NCI-H1105 (cell line): ENCODE results near the gene TMEM132D.
A peak's percentile ranks its signal among the peaks of the same experiment; 100 is the strongest.
"Not testable (repeated sequence)": the region's sequence is repeated elsewhere in the genome, so short reads cannot be mapped to it uniquely, and the experiment has no call there.

Source experiments
- DNase-seq: peaks from one replicate; lab custom pipeline; 2025; lab: John Stamatoyannopoulos, UW

Gene TMEM132D

DNA sequence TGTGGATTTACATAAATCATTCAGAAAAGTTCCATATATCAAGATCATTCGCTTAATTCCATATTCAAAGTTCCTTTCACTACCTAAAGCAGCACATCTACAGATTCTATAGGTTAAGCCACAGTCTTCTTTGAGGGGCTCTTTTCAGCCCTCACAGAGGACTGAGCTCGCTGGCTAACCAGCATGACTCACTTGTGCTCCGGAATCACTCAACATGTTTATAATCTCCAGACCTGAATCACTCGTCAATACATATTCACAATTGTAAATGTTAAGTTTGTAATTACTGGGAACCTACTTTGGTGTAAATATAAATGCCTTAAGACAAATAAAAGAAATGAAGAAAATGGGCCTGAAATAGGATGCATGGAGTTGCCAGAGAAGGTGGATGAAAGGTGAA lies 315.7 kb downstream of the TMEM132D start:
- no peak for DNase-seq

DNA sequence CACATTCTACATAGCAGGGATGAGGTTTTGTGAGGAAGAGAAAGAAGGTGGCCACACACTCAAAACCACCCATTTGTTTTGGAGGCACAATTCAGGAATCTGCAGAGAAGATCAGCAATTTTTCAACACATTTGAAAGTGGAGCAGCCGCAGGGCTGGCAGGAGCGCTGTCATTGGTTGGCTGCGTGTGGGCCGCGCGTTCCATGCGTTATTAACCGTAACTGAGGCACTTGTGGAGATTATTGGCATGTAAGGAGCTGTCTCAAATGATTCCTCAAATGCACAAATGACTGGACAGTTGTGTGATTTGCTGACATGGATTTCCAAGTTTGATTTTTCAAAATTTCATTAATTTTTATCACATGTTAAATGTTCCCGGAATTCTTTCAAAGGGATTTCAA lies 318.5 kb downstream of the TMEM132D start:
- DNase-seq: no peak

DNA sequence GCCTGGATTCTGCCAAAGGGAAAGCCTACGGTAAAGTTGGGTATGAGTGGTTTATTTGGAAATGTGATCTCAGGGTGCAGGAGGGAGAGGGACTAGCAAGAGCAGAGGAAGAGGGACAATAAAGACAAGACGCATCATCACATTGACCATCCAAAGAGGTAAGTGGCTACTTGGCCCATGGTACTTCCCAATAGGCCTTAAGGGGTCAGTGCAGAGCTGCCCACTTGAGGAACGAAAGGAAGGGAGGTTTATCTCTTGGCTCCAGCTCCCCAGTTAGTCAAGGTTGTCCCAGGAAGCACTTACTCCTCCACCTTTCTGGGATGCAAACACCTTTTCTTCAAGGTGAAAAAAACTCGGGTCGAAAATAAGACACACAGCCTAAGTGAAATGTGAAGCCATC lies 323.9 kb downstream of the TMEM132D start:
- DNase-seq: no peak

DNA sequence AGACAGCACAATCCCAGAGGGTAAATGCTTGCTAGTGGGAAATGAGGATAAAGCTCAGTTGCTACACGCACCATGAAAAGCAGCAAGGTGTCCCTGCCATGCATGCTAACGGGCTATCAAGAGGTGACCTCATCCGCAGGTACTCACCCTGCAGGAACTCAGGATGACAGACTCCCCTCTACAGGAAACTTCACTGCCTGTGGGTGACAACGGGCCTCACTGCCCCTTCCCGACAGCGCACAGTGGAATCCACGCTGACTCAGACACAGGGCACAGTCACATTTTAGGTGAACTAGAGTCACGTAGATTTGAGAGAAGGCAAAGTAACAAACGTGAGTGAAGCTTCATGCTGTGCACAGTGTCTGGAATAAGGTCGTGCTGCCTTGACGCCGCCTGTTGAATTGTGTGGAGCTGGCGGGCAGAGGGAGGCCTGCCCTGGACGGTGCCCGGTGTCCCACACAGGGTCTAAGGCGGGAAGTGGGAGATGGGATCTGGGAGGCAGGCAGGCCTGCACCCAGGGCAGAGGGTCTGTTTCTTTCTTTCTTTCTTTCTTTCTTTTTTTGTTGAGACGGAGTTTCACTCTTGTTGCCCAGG lies 331.8 kb downstream of the TMEM132D start:
- DNase-seq: no peak

DNA sequence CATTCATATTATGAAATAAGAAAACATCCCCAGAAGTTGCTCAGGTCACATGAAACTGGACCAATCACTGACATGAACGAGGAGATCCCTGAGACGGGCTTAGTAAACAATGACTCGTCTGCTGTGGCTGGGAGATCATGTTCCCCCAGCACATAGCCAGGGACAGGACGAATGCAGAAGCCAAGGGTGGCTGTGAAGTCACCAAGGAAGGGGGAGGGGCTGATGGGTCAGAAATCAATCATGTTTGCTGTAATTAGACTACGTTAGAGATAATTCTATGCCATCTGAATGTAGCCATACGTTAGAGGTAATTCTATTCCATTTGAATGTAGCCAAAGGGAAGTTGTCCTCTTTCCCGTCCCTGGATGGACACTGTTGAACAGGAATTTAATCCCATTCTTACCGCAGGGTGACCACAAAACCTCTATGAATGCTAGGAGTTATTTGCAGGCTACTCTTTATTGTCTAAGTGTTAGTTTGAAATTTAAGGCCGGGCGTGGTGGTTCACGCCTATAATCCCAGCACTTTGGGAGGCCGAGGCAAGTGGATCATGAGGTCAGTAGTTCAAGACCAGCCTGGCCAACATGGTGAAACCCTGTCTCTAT lies 332.9 kb downstream of the TMEM132D start:
- no peak for DNase-seq

DNA sequence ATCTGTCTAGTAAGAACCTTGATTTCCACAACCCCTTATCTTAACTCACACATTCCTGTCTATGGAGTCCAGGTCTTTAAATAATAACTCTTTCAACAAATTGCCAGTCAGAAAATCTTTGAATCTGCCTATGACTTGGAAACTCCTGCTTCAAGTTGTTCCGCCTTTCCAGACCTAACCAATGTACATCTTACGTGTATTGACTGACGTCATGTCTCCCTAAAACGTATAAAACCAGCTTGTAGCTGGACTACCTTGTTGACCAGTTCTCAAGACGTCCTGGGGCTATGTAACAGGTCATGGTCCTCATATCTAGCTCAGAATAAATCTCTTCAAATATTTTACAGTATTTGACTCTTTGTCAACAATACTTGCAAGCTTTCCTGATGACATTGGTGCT lies 337.0 kb downstream of the TMEM132D start:
- no peak for DNase-seq

DNA sequence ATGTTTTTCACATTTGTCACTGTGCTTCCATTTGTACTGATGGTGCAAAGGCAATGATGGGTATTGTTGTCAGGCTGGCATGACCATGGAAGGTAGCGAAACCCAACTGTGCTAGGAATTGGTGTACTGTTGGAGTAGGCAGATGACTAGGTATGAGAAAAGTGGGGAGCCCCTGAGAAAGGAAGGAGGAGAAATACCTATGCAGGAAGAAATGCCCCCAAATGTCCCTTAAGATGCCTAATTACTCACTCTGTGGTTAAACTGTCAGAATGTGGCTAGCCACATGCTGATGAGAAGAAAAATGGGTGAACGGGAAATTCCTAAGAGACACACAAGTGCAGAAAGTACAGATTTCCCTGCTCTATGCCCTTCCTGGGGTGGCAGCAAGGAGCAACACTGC lies 339.1 kb downstream of the TMEM132D start:
- DNase-seq: no peak

DNA sequence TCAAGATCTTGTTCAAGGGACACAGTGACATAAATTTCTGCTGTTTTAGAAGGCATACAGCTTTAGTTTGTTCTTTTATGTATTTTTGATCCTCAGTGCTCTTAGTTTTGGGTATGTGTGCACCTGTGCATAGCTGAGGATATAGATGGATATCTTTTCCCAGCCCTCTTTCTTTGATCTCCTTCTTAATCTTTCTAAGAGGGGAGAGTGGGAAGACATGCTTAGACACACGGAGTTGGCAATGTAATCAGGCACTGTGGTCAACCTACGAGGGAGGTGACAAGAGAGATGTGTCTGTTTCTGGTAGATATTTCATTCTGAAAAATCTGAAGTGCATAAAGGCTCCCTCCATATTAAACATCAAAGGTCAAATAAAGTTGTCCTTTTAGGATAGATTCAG lies 340.6 kb downstream of the TMEM132D start:
- no peak for DNase-seq

DNA sequence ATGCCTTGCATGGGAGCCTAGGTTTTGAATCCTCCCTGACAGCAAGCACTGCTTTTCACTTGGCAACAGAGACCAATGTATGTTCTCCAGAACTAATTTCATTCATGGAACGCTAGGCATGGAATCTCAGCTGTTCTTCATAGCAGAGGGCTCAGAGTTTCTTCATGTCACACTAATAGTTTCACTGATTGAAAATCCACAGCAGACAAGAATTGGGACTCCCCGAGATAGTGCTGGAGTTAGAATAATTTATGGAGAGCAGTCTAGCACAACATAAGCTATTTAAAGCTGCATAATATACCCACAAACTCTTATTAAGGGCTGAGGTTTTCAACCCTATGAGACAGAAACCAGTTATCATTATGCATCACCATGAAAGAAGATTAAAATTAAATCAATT lies 342.5 kb downstream of the TMEM132D start:
- DNase-seq: no peak

DNA sequence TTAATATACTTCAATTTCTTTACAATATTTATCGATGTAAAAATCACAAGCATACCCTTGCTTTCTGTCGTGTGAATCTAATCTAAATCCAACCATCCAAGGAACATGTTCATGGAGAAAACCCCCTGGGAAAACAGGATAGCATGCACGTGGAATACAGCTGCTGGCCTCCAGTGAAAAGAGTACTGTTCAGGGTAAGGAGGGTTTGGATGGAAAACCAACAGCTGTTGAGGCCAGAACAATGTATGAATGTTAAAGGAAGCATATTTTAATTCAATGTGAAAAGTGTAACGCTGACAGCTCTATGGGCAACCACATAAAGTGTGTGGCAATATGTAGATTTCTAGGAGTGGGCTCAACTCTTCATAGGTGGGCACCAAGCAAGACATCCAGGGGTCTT lies 344.0 kb downstream of the TMEM132D start:
- no peak for DNase-seq

DNA sequence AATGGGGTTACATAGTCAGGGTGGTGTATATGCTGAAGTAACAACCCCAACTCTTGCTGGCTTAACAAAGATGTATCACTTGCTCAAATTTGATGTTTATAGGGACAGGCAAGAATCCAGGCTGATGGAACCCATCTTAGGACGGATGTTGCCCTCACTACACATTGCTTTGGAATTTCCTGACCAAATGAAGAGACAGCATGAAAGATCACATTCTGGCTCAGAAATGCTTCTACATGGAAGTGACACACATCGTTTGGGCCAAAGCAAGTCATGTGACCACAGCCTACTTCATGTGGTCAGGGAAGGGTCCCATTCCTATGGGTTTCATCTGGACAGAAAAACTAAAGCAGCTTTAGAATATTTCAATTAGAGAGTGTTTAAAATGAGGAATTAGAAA lies 345.8 kb downstream of the TMEM132D start:
- DNase-seq: no peak

DNA sequence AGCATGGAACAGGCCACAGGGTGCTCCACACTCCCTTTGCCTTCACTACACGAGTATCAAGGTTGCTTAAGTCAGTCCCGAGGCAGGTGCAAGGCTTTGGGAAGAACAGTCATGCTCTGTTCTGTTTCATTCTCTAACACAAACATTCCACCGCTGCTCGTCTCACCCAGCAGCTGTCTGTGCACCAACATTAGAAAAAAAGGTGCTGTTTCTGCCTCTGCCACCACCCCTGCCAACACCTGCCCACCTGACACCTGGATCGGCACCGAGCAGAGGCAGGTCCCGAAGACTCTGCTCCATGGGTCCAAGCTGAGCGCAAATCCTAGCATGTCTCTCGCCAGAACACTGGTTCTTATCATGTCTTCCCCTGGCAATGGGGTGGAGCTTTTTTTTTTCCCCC lies 347.7 kb downstream of the TMEM132D start:
- DNase-seq: no peak

DNA sequence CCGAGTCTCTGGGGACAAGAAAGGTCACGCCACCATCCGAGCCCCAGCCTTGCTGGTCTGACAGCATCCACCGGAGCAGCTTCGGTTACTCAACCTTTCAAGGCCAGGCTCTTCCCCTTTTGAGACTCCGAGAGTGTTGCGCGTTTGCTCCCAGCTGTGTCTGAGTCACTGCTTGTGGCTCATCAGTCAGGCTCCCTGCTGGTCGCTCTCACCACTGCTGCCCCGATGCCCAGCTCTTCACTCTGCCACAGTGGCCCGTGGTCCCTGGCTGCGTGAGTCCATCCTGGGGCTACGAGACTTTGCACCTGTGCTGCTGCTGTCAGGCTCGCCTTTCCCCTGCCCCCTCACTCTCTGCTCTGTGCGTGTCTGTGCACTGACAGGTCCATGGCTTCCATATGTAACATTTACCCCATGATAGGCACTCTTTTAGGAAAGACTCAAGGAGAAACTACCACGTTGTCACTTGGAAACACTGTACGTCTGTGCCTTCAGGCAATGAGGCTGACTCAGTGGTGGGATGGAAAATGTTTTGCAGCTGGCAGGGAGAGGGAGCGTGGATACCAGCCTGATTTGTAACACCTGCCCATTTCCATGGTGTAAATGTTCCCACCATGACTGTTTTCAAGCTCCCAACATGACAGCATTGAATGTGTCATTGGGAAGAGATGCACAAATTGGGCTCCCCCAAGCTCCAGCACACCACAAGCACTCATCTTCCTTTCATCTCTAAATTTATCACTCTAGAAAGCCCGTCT lies 350.7 kb downstream of the TMEM132D start:
- DNase-seq: no peak

DNA sequence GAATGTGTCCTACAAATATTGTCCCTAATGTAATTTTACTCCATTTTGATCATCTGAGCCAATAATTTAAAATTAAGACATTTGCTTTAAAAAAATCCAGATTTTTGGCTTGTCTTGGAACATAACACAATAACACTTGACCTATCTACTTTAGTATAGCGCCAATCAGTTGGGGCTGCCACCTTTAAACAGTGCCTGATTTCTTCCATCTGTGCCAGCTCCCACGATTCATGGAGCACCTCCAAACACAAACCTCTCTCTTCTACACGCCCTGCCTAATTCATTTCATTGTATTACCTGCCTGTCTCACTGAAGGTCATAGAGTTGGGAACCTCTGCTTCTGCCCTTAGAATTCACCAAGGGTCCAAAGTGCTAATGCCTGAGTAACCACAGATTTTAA lies 352.4 kb downstream of the TMEM132D start:
- no peak for DNase-seq

DNA sequence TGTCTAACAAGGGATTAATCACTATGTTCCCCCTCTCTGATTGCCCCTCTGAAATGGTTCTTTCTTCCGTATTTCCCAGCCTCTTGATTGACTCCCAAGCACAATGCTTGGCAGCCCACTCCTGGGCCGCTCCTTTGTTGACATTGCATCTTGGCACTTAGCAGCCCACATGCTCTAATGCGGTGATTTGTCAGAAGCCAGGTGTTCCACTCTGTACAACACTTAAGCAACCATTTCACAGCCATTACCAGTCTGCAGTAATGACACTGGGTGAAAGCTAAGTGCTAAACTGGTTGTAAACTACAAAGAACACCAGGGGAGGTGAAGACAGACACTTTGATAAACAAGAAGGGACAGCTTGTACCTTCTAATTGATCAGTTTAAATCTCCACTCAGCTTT lies 353.5 kb downstream of the TMEM132D start:
- peak; percentile 97 for DNase-seq

DNA sequence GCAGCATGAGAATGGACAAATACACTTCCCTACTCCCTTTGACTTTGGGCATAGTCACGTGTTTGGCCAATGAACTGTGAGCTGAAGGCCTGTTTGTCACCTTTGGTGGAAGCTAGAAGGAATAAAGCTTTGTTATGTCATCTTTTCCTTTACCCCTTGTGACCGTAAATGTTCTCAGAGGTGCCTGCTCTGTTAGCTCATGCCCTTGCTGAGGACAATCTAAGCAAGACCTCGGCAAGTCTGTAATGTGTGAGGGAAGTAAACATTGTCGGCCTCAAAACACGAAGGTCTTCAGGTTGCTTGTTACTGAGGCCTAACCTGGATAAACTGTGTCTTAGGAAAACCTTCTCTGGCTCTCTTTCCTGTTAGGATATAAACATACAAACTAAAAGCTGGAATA lies 354.2 kb downstream of the TMEM132D start:
- DNase-seq: no peak

DNA sequence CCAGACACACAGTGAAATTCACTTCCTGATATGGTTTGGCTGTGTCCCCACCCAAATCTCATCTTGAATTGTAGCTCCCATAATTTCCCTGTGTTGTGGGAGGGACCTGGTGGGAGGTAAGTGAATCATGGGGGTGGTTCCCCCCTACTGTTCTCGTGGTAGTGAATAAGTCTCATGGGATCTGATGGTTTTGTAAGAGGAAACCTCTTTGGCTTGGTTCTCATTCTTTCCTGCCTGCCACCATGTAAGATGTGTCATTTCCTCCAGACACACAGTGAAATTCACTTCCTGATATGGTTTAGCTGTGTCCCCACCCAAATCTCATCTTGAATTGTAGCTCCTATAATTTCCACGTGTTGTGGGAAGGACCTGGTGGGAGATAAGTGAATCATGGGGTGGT lies 354.8 kb downstream of the TMEM132D start:
- not testable (repeated sequence) for DNase-seq

DNA sequence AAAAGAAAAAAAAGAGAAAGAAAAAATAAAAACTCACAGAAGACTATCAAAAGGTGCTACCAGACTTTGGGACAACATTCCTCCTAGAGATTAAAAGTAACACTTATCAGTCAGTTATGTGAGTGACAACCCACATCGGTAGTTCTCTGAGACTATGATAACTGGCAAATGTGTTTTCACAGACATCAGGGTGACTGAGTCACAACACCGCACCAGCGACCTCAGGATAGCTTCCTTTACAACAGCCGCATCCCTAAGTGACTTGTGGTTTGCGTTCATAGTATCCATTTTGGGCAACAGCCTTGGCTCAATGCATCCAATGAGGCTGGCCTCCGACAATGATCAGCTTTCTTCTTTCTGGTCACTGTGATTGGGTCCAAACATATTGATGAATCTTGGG lies 359.1 kb downstream of the TMEM132D start:
- no peak for DNase-seq

DNA sequence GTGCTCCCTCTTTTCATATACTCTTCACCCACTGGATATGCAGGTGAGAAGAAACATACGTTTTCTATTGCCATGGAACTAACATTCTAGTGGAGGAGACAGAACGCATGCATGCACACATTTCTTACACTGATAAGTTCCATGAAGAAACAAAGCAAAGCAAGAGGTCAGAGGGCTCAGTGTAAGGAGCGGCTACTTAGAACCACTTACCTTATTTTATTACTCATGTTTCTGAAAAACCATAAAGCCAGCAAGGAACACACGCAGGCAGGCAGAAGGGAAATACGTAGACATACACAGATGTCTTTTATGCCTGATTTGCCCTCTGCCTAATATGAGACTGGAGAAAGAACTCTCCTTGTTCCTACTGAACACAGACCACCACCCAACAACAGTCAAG lies 362.9 kb downstream of the TMEM132D start:
- DNase-seq: no peak

DNA sequence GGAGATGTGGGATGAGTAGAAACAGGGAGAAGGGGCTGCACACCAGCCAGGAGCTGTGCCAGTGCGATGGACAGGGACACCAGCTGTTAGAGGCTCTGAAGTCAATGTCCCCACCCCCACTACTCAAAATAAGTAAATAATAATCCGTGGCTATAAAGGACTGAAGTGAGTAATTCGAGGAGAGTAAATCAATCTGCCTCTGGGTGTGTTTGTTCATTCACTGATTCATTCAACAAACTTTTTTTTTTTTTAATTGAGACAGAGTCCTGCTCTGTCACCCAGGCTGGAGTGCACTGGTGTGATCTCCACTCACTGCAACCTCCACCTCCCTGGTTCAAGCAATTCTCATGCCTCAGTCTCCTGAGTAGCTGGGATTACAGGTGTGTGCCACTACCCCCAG lies 363.6 kb downstream of the TMEM132D start:
- DNase-seq: no peak

DNA sequence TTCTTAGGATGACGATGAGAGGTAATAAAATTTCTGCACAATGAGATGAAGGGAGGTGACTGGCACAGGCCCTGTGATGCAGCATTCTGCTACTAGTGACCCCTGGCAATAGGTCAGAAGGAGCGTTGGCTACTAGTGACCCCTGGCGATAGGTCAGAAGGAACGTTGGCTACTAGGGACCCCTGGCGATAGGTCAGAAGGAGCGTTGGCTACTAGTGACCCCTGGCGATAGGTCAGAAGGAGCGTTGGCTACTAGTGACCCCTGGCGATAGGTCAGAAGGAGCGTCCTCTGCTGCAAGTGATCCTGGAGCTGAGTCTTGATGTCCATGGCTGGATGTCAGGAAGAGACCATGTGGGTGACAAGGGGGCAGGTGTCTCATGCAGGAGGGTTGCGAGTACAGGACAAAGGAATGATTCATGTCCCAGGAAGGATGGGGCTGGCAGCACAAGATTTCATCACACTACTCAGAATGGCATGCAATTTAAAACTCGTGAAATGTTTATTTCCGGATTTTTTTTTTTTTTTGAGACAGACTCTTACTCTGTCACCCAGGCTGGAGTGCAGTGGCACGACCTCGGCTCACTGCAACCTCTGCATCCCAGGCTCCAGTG lies 365.0 kb downstream of the TMEM132D start:
- not testable (repeated sequence) for DNase-seq

DNA sequence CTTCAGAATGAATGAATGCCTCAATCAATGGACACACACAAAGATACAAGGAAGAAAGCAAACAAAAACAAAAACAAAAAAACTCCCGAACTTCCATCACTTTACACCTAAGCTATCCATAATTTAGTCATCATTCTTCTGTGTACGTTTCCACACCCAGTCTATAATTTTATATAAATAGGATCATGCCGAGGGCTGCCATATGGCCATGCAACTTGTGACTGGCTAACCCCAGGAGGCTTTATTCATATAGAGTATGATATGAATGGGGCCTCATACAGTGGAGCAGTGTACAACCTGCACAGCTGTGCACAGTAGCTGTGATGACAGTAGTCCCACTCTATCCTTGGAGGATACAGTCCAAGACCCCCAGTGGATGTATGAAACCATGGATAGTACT lies 365.7 kb downstream of the TMEM132D start:
- DNase-seq: no peak
